Hepatocyte (in vitro differentiated cells): ENCODE measurements around the gene RIMBP3C. TPM values are rescaled to one million over a fixed set of nuclear protein-coding genes. Genes with fewer than 3 reads are reported as not detected.
"Not testable (repeated sequence)": the region's sequence is repeated elsewhere in the genome, so short reads cannot be mapped to it uniquely, and the experiment has no call there.

Source experiments
- DNase-seq: peaks from one replicate; pipeline ENCODE4 v3.0.0-alpha.2; 2016; ENCODE audit warnings: low spot score
- H2AFZ ChIP-seq: fragments of 200-600 bp; sonication (generic); 2 replicates; pipeline ENCODE4 v1.6.0; 2016; ENCODE audit warnings: antibody characterized with exemption, mild to moderate bottlenecking
- H3K27ac ChIP-seq: fragments of 200-600 bp; sonication (generic); 2 replicates; pipeline ENCODE4 v1.5.1; 2016; ENCODE audit warnings: mild to moderate bottlenecking
- H3K27me3 ChIP-seq: fragments of 200-600 bp; sonication (generic); 2 replicates; pipeline ENCODE4 v1.6.1; 2016
- H3K36me3 ChIP-seq: fragments of 200-600 bp; sonication (generic); replicated peaks from 2 replicates; pipeline ENCODE4 v1.5.1; 2016; ENCODE audit warnings: low read depth; ENCODE audit not compliant: insufficient read depth
- H3K4me1 ChIP-seq: fragments of 200-600 bp; sonication (generic); 2 replicates; pipeline ENCODE4 v1.5.1; 2016; ENCODE audit warnings: mild to moderate bottlenecking, moderate library complexity; ENCODE audit not compliant: insufficient read depth
- H3K4me2 ChIP-seq: fragments of 200-600 bp; sonication (generic); 2 replicates; pipeline ENCODE4 v1.6.0; 2016
- H3K4me3 ChIP-seq: fragments of 200-600 bp; sonication (generic); 2 replicates; pipeline ENCODE4 v1.5.1; 2016; ENCODE audit warnings: mild to moderate bottlenecking
- H3K79me2 ChIP-seq: fragments of 200-600 bp; sonication (generic); 2 replicates; pipeline ENCODE4 v1.6.0; 2017; ENCODE audit warnings: mild to moderate bottlenecking
- H3K9me2 ChIP-seq: fragments of 200-600 bp; sonication (generic); replicated peaks from 2 replicates; pipeline ENCODE4 v1.6.0; 2017; ENCODE audit warnings: mild to moderate bottlenecking; ENCODE audit not compliant: insufficient read depth
- H3K9me3 ChIP-seq: fragments of 200-600 bp; sonication (generic); 2 replicates; pipeline ENCODE4 v1.5.1; 2016; ENCODE audit warnings: low read depth, mild to moderate bottlenecking
- H4K20me1 ChIP-seq: fragments of 200-600 bp; sonication (generic); 2 replicates; pipeline ENCODE4 v1.6.0; 2016; ENCODE audit warnings: mild to moderate bottlenecking; ENCODE audit not compliant: insufficient read depth, poor library complexity, severe bottlenecking
- CTCF ChIP-seq: fragments of 200-600 bp; sonication (generic); IDR thresholded peaks from 2 replicates; pipeline ENCODE4 v1.5.1; 2016; ENCODE audit warnings: antibody characterized with exemption, mild to moderate bottlenecking; ENCODE audit not compliant: poor library complexity
- EZH2 ChIP-seq: fragments of 200-600 bp; sonication (generic); IDR thresholded peaks from 2 replicates; pipeline ENCODE4 v1.6.1; 2016; ENCODE audit warnings: antibody characterized with exemption, mild to moderate bottlenecking, borderline replicate concordance
- EZH2phosphoT487 ChIP-seq: fragments of 200-600 bp; sonication (generic); IDR thresholded peaks from one replicate; pipeline ENCODE4 v1.6.1; 2018; ENCODE audit warnings: antibody characterized with exemption, mild to moderate bottlenecking, low read depth, moderate library complexity; ENCODE audit not compliant: unreplicated experiment, severe bottlenecking
- WGBS: methylation state at CpG from one replicate; pipeline ENCODE4 v1.1.6; 2016; ENCODE audit warnings: low lambda C conversion rate; ENCODE audit errors: missing lambda C conversion rate; 5-methylcytosine and 5-hydroxymethylcytosine counted together
- polyA plus RNA-seq: library from polyadenylated mRNA; unstranded; fragments of >200 nt; fragmentation: Nextera tagmentation; extraction: Ambion mirVana; gene quantifications from 2 replicates; pipeline ENCODE4 v1.2.1, GENCODE V29; 2016
- total RNA-seq: library from RNA; depleted of rRNA; stranded (reverse); fragments of >200 nt; gene quantifications from 2 replicates; pipeline ENCODE4 v1.2.3, GENCODE V29; 2014

The RIMBP3C gene
- total and polyA plus RNA-seq, 2 experiments from 2014 or later = 0.30 TPM; not detected in 1

GRCh38 chr22:21563912-21564311, 12.7 kb upstream of the RIMBP3C start:
- H3K27ac ChIP-seq = no peak overlapping the region
- H2AFZ ChIP-seq = no peak overlapping the region
- no peak overlapping the region for H3K4me2 ChIP-seq
- 94% methylated on average over 8 of the region's 8 CpGs for WGBS
- H3K79me2 ChIP-seq = peaks cover 14% of the 10 kb centered on the region
- H3K27me3 ChIP-seq = no peaks in the 10 kb centered on the region
- H3K36me3 ChIP-seq = no peaks in the 10 kb centered on the region
- H3K9me3 ChIP-seq = no peaks in the 10 kb centered on the region
- no peaks in the 10 kb centered on the region for H3K9me2 ChIP-seq
- peaks cover under 1% of the 10 kb centered on the region for H3K4me1 ChIP-seq
- TF ChIP-seq EZH2 = no peak
- no peak for TF ChIP-seq EZH2phosphoT487
- TF ChIP-seq CTCF = no peak
- H4K20me1 ChIP-seq = peaks cover 9% of the 10 kb centered on the region
- no peak for DNase-seq
- H3K4me3 ChIP-seq = no peak overlapping the region

DNA sequence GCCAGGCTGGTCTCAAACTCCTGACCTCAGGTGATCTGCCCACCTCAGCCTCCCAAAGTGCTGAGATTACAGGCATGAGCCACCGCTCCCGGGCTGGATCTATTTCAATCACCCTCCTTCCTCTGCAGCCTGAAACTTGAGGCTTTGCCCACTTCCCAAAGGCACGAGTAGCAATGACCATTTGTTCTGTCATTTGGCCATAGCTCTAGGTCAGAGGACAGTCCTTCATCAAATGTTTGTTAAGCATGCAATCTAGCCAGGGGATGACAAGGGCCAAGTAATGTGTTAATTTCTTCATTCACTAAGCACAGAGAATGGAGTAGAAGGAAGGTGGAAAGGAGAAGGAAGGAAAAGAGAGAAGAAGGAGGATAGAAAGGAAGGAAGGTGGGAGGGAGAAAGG, 9.4 kb upstream of the RIMBP3C start:
- DNase-seq, H4K20me1 ChIP-seq, H3K4me3 ChIP-seq, H3K9me2 ChIP-seq, H3K27ac ChIP-seq, H3K36me3 ChIP-seq, H3K79me2 ChIP-seq, H3K4me2 ChIP-seq, H3K4me1 ChIP-seq, H3K27me3 ChIP-seq, H2AFZ ChIP-seq, H3K9me3 ChIP-seq: not testable (repeated sequence)
- WGBS = 55% methylated on average over 1 of the region's 3 CpGs

- not testable (repeated sequence) for H3K36me3 ChIP-seq, H3K4me2 ChIP-seq, H3K79me2 ChIP-seq, DNase-seq, H3K27ac ChIP-seq, H3K4me3 ChIP-seq, H4K20me1 ChIP-seq, H2AFZ ChIP-seq, H3K9me2 ChIP-seq, H3K4me1 ChIP-seq, H3K9me3 ChIP-seq, H3K27me3 ChIP-seq
- 80% methylated on average over 7 of the region's 10 CpGs for WGBS
Measured at GRCh38 chr22:21559345-21560125, 8.3 kb upstream of the RIMBP3C start.

GRCh38 chr22:21550678-21551047, 598 bp downstream of the RIMBP3C start:
- not testable (repeated sequence) for H3K27ac ChIP-seq, H3K27me3 ChIP-seq, H4K20me1 ChIP-seq, H3K4me1 ChIP-seq, H3K79me2 ChIP-seq, H3K9me3 ChIP-seq, H3K4me2 ChIP-seq, H3K9me2 ChIP-seq, H2AFZ ChIP-seq, H3K4me3 ChIP-seq, DNase-seq, H3K36me3 ChIP-seq
- WGBS = no CpG with 5 or more reads among the region's 44 CpGs

GRCh38 chr22:21550008-21550677, 1.1 kb downstream of the RIMBP3C start:
- no CpG with 5 or more reads among the region's 62 CpGs for WGBS
- H3K4me1 ChIP-seq, H3K9me3 ChIP-seq, H3K4me3 ChIP-seq, H3K36me3 ChIP-seq, H3K4me2 ChIP-seq, H3K27ac ChIP-seq, H4K20me1 ChIP-seq, H3K27me3 ChIP-seq, H3K9me2 ChIP-seq, DNase-seq, H2AFZ ChIP-seq, H3K79me2 ChIP-seq: not testable (repeated sequence)

GRCh38 chr22:21549558-21549957, 1.7 kb downstream of the RIMBP3C start:
- not testable (repeated sequence) for H2AFZ ChIP-seq, H3K4me3 ChIP-seq, H3K9me3 ChIP-seq, H3K36me3 ChIP-seq, H4K20me1 ChIP-seq, H3K4me1 ChIP-seq, DNase-seq, H3K27me3 ChIP-seq, H3K27ac ChIP-seq, H3K79me2 ChIP-seq, H3K4me2 ChIP-seq, H3K9me2 ChIP-seq
- no CpG with 5 or more reads among the region's 38 CpGs for WGBS

- H3K36me3 ChIP-seq = not testable (repeated sequence)
Measured at GRCh38 chr22:21544432-21545322, 6.6 kb downstream of the RIMBP3C start.

More at GRCh38 chr22:21544432-21545322, 6.6 kb downstream of the RIMBP3C start:
- H3K27ac ChIP-seq, H3K9me3 ChIP-seq, H3K4me1 ChIP-seq, H3K9me2 ChIP-seq, H3K4me3 ChIP-seq, H4K20me1 ChIP-seq, H3K79me2 ChIP-seq, DNase-seq, H3K4me2 ChIP-seq, H3K27me3 ChIP-seq, H2AFZ ChIP-seq: not testable (repeated sequence)
- WGBS = 88% methylated on average over 2 of the region's 17 CpGs
